ENCODE data around the gene MTMR3.
A peak's percentile ranks its signal among the peaks of the same experiment; 100 is the strongest.

The MTMR3 gene

DNA sequence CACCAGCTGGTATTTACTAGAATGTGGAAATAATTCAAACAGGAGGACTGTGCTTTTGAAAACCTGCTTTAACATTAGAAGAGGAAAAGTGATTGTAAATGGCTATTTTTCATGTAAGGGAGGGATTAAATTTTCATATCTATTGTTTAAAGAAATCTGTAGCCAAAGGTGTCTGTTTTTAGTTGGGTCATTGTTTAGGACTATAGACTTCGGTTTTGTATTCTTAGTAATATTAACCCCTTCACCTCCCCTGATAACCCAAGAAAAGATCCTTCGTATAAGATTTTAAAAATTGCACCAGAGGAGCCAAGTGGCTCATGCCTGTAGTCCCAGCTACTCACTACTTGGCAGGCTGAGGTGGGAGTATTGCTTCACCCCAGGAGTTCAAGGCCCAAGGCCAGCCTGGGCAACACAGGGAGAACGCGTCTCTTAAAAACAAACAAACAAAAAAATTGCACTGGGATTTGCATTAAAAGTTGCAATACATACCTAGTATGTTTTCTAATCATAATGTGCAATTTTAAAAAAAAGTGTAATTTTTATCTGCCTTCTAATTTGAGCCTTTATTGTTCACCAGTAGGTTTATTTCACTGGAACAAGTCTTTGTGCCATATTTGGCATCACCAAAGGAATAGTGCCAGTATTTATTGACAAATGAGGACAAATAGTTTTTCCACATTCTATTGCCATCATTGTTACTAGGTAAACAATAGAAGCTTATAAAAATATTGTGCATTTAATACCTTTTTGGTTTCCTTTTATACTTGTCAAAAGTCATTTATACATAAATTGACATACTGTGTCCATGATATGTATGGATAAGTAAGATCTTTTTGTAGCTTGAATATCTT is 34.3 kb downstream of the MTMR3 start:
- Histone ChIP-seq H3K4ac (ENCODE audit: low read depth in 1 of 2, low read length in 2 of 2) (no peak overlapping the region), H2BK120ac (ENCODE audit: low read depth, low read length) (no peak overlapping the region), H2BK12ac (ENCODE audit: low read length in 2 of 2) (no peak overlapping the region), H3K9me3 (ENCODE audit: control insufficient read depth, low read length) (no peaks in the 10 kb centered on the region), H2AFZ (ENCODE audit: low read depth, low read length) (no peak overlapping the region), H3K79me1 (replicated peaks; ENCODE audit: low read length, poor library complexity, severe bottlenecking) (peaks cover 3% of the 10 kb centered on the region), H3K4me1 (ENCODE audit: control insufficient read depth, insufficient read depth, low read depth, low read length) (peaks cover 15% of the 10 kb centered on the region), H3K4me3 (ENCODE audit: insufficient read depth in 1 of 2, low read depth in 1 of 2, low read length in 2 of 2) (no peak overlapping the region), H3K14ac (ENCODE audit: low read length in 2 of 2) (no peak overlapping the region), H3K23ac (ENCODE audit: low read length in 2 of 2) (no peak overlapping the region), H3K4me2 (ENCODE audit: low read length, poor library complexity, severe bottlenecking) (no peak overlapping the region), H3K9ac (ENCODE audit: low read length) (peak overlapping the region; percentile 12), H3K27me3 (ENCODE audit: control insufficient read depth in 1 of 2, insufficient read depth in 1 of 2, low read length in 2 of 2) (no peaks in the 10 kb centered on the region), H2BK5ac (ENCODE audit: low read depth, low read length, poor library complexity, severe bottlenecking) (no peak overlapping the region), H4K91ac (ENCODE audit: low read length) (no peak overlapping the region), H3K18ac (ENCODE audit: low read depth in 1 of 2, low read length in 2 of 2) (peak overlapping the region in 1 of 2 experiments; percentile 43), H3K36me3 (ENCODE audit: control insufficient read depth in 1 of 2, insufficient read depth in 2 of 2, low read depth in 1 of 2, low read length in 2 of 2) (no peaks in the 10 kb centered on the region), H4K8ac (ENCODE audit: low read length) (no peak overlapping the region), H2BK15ac (ENCODE audit: low read depth, poor library complexity, severe bottlenecking) (no peak overlapping the region), H2AK5ac (ENCODE audit: low read length, severe bottlenecking) (no peak overlapping the region), H3K27ac (ENCODE audit: low read length, poor library complexity, severe bottlenecking) (no peak overlapping the region)
- WGBS, result 72% methylated on average over 1 of the region's 4 CpGs
- DNase-seq, result no peak

DNA sequence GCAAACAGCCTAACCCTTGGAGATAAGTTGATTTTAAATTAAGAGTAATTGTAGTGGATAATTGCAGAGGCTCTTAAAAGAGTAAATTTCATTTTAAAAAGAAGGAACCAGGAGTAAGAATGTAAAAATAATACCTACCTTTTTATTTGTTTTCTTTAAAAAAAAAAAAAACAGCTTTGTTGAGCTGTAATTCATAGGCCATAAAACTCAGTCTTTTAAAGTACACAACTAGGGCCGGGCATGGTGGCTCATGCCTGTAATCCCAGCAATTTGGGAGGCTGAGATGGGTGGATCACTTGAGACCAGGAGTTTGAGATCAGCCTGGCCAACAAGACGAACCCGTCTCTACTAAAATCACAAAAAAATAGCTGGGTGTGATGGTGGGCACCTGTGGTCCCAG is 42.4 kb downstream of the MTMR3 start:
- Histone ChIP-seq H3K4me3 (ENCODE audit: insufficient read depth in 1 of 2, low read depth in 1 of 2, low read length in 2 of 2) (no peak overlapping the region), H4K8ac (ENCODE audit: low read length) (no peak overlapping the region), H3K14ac (ENCODE audit: low read length in 2 of 2) (no peak overlapping the region), H2AFZ (ENCODE audit: low read depth, low read length) (no peak overlapping the region), H3K4me1 (ENCODE audit: control insufficient read depth, insufficient read depth, low read depth, low read length) (peaks cover 5% of the 10 kb centered on the region), H3K27ac (ENCODE audit: low read length, poor library complexity, severe bottlenecking) (no peak overlapping the region), H3K79me1 (replicated peaks; ENCODE audit: low read length, poor library complexity, severe bottlenecking) (peaks cover 16% of the 10 kb centered on the region), H2BK5ac (ENCODE audit: low read depth, low read length, poor library complexity, severe bottlenecking) (peak overlapping the region; percentile 31), H2BK15ac (ENCODE audit: low read depth, poor library complexity, severe bottlenecking) (no peak overlapping the region), H3K23ac (ENCODE audit: low read length in 2 of 2) (no peak overlapping the region), H4K91ac (ENCODE audit: low read length) (no peak overlapping the region), H2AK5ac (ENCODE audit: low read length, severe bottlenecking) (no peak overlapping the region), H3K4me2 (ENCODE audit: low read length, poor library complexity, severe bottlenecking) (no peak overlapping the region), H2BK12ac (ENCODE audit: low read length in 2 of 2) (no peak overlapping the region), H3K27me3 (ENCODE audit: control insufficient read depth in 1 of 2, insufficient read depth in 1 of 2, low read length in 2 of 2) (no peaks in the 10 kb centered on the region), H3K4ac (ENCODE audit: low read depth in 1 of 2, low read length in 2 of 2) (no peak overlapping the region), H3K9me3 (ENCODE audit: control insufficient read depth, low read length) (no peaks in the 10 kb centered on the region), H2BK120ac (ENCODE audit: low read depth, low read length) (no peak overlapping the region), H3K36me3 (ENCODE audit: control insufficient read depth in 1 of 2, insufficient read depth in 2 of 2, low read depth in 1 of 2, low read length in 2 of 2) (no peaks in the 10 kb centered on the region), H3K9ac (ENCODE audit: low read length) (no peak overlapping the region), H3K18ac (ENCODE audit: low read depth in 1 of 2, low read length in 2 of 2) (no peak overlapping the region)
- WGBS, result 93% methylated on average over 3 of the region's 3 CpGs
- DNase-seq, result no peak

DNA sequence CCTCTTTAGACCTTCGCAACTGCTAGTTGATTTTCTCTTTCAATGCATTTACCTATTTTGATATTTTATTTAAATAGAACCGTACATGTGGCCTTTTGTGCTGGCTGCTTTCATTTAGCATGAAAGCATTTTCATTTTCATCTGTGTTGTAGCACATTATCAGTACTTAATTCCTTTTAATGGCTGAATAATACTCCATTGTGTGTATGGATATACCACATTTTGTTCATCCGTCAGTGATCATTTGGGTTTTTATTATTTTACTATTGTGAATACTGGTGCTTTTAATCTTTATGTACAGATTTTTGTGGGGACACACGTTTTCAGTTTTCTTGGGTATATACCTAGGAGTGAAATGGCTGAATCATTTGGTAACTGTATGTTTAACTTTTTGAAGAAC is 43.1 kb downstream of the MTMR3 start:
- no peak overlapping the region for H3K4me2 ChIP-seq (ENCODE audit: low read length, poor library complexity, severe bottlenecking)
- no peak overlapping the region for H4K91ac ChIP-seq (ENCODE audit: low read length)
- peaks cover 20% of the 10 kb centered on the region for H3K79me1 ChIP-seq (replicated peaks; ENCODE audit: low read length, poor library complexity, severe bottlenecking)
- H3K36me3 ChIP-seq (ENCODE audit: control insufficient read depth in 1 of 2, insufficient read depth in 2 of 2, low read depth in 1 of 2, low read length in 2 of 2), result no peaks in the 10 kb centered on the region
- H3K23ac ChIP-seq (ENCODE audit: low read length in 2 of 2), result no peak overlapping the region
- H3K27me3 ChIP-seq (ENCODE audit: control insufficient read depth in 1 of 2, insufficient read depth in 1 of 2, low read length in 2 of 2), result no peaks in the 10 kb centered on the region
- no peak overlapping the region for H2BK5ac ChIP-seq (ENCODE audit: low read depth, low read length, poor library complexity, severe bottlenecking)
- no peaks in the 10 kb centered on the region for H3K9me3 ChIP-seq (ENCODE audit: control insufficient read depth, low read length)
- no peak overlapping the region for H2BK12ac ChIP-seq (ENCODE audit: low read length in 2 of 2)
- H3K27ac ChIP-seq (ENCODE audit: low read length, poor library complexity, severe bottlenecking), result no peak overlapping the region
- H2BK15ac ChIP-seq (ENCODE audit: low read depth, poor library complexity, severe bottlenecking), result no peak overlapping the region
- no peak overlapping the region for H3K14ac ChIP-seq (ENCODE audit: low read length in 2 of 2)
- H3K9ac ChIP-seq (ENCODE audit: low read length), result no peak overlapping the region
- H3K18ac ChIP-seq (ENCODE audit: low read depth in 1 of 2, low read length in 2 of 2), result no peak overlapping the region
- H3K4ac ChIP-seq (ENCODE audit: low read depth in 1 of 2, low read length in 2 of 2), result no peak overlapping the region
- WGBS, result 97% methylated on average over 3 of the region's 4 CpGs
- peaks cover 4% of the 10 kb centered on the region for H3K4me1 ChIP-seq (ENCODE audit: control insufficient read depth, insufficient read depth, low read depth, low read length)
- DNase-seq, result no peak
- H2AK5ac ChIP-seq (ENCODE audit: low read length, severe bottlenecking), result no peak overlapping the region
- H2AFZ ChIP-seq (ENCODE audit: low read depth, low read length), result no peak overlapping the region
- no peak overlapping the region for H3K4me3 ChIP-seq (ENCODE audit: insufficient read depth in 1 of 2, low read depth in 1 of 2, low read length in 2 of 2)
- no peak overlapping the region for H2BK120ac ChIP-seq (ENCODE audit: low read depth, low read length)
- H4K8ac ChIP-seq (ENCODE audit: low read length), result no peak overlapping the region

DNA sequence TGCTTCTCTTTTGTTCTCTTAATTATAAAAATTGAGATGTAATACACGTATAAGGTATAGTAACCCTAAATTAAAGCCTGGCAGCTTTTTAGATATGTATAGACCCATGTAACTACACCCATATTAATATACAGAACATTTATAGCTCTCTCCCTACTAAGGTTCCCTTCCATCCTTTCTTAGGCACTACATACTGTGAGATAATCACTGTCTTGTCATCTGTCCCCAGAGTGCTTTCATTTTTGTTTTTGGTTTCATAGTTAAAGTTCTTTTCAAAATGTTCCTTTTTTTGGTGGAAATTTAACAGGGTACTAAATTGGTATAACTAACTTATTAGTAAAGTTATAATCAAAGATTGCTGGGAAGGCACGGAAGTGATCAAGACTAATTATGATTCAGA is 49.2 kb downstream of the MTMR3 start:
- no peak overlapping the region for H4K91ac ChIP-seq (ENCODE audit: low read length)
- 90% methylated on average over 2 of the region's 2 CpGs for WGBS

More for the DNA sequence above, 49.2 kb downstream of the MTMR3 start:
- Histone ChIP-seq H3K4me3 (ENCODE audit: insufficient read depth in 1 of 2, low read depth in 1 of 2, low read length in 2 of 2) (no peak overlapping the region), H2BK5ac (ENCODE audit: low read depth, low read length, poor library complexity, severe bottlenecking) (no peak overlapping the region), H2BK12ac (ENCODE audit: low read length in 2 of 2) (no peak overlapping the region), H3K23ac (ENCODE audit: low read length in 2 of 2) (no peak overlapping the region), H3K27ac (ENCODE audit: low read length, poor library complexity, severe bottlenecking) (no peak overlapping the region), H3K79me1 (replicated peaks; ENCODE audit: low read length, poor library complexity, severe bottlenecking) (peaks cover 9% of the 10 kb centered on the region), H3K27me3 (ENCODE audit: control insufficient read depth in 1 of 2, insufficient read depth in 1 of 2, low read length in 2 of 2) (no peaks in the 10 kb centered on the region), H2BK15ac (ENCODE audit: low read depth, poor library complexity, severe bottlenecking) (no peak overlapping the region), H2AFZ (ENCODE audit: low read depth, low read length) (no peak overlapping the region), H3K4me1 (ENCODE audit: control insufficient read depth, insufficient read depth, low read depth, low read length) (peaks cover 4% of the 10 kb centered on the region), H3K4me2 (ENCODE audit: low read length, poor library complexity, severe bottlenecking) (no peak overlapping the region), H4K8ac (ENCODE audit: low read length) (no peak overlapping the region), H2AK5ac (ENCODE audit: low read length, severe bottlenecking) (no peak overlapping the region), H3K36me3 (ENCODE audit: control insufficient read depth in 1 of 2, insufficient read depth in 2 of 2, low read depth in 1 of 2, low read length in 2 of 2) (no peaks in the 10 kb centered on the region), H2BK120ac (ENCODE audit: low read depth, low read length) (no peak overlapping the region), H3K9ac (ENCODE audit: low read length) (no peak overlapping the region), H3K4ac (ENCODE audit: low read depth in 1 of 2, low read length in 2 of 2) (no peak overlapping the region), H3K14ac (ENCODE audit: low read length in 2 of 2) (no peak overlapping the region), H3K9me3 (ENCODE audit: control insufficient read depth, low read length) (no peaks in the 10 kb centered on the region), H3K18ac (ENCODE audit: low read depth in 1 of 2, low read length in 2 of 2) (no peak overlapping the region)
- DNase-seq, result no peak

Measured in mesenchymal stem cell (in vitro differentiated cells and primary cell).